ENCODE measurements around the gene CACNG5.

CACNG5 gene

DNA sequence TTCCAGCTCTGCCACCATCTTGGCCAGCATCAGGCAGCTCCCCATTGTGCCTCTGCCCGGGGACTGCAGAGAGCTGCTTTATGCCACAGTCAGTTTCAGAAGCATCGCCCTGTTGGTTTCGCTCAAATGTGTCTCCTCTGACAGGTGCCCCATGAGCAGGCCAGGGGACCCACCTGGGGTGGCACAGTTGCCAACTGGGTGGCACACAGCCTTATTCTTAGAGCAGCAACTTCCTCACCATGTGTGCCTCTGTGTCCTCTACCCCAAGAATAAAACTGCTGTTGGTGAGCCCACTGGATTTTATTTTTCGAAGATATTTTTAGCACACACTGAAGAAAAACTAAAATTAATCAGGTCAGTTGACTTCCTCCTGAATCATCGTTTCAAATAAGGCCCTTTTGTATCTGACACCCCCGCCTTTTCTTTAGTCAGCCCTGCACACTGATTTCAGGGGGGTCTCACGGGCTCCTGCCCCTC is 44.9 kb upstream of the CACNG5 start:
- TF ChIP-seq FOXP2 (optimal IDR thresholded peaks at IDR 0.05; ENCODE audit: borderline replicate concordance, extremely low read depth, extremely low read length, insufficient read depth), result no peak
- no peak for TF ChIP-seq TAF1 (IDR thresholded peaks at IDR 0.05; ENCODE audit: borderline replicate concordance, insufficient read depth, low read length)
- no peak for TF ChIP-seq POLR2AphosphoS5 (IDR thresholded peaks at IDR 0.05; ENCODE audit: low read depth, low read length)
- TF ChIP-seq, protein P1, sequence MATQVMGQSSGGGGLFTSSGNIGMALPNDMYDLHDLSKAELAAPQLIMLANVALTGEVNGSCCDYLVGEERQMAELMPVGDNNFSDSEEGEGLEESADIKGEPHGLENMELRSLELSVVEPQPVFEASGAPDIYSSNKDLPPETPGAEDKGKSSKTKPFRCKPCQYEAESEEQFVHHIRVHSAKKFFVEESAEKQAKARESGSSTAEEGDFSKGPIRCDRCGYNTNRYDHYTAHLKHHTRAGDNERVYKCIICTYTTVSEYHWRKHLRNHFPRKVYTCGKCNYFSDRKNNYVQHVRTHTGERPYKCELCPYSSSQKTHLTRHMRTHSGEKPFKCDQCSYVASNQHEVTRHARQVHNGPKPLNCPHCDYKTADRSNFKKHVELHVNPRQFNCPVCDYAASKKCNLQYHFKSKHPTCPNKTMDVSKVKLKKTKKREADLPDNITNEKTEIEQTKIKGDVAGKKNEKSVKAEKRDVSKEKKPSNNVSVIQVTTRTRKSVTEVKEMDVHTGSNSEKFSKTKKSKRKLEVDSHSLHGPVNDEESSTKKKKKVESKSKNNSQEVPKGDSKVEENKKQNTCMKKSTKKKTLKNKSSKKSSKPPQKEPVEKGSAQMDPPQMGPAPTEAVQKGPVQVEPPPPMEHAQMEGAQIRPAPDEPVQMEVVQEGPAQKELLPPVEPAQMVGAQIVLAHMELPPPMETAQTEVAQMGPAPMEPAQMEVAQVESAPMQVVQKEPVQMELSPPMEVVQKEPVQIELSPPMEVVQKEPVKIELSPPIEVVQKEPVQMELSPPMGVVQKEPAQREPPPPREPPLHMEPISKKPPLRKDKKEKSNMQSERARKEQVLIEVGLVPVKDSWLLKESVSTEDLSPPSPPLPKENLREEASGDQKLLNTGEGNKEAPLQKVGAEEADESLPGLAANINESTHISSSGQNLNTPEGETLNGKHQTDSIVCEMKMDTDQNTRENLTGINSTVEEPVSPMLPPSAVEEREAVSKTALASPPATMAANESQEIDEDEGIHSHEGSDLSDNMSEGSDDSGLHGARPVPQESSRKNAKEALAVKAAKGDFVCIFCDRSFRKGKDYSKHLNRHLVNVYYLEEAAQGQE (IDR thresholded peaks at IDR 0.05; ENCODE audit: insufficient read depth in 1 of 2, low read depth in 2 of 2, low read length in 2 of 2), result no peak
- TF ChIP-seq SIN3A (IDR thresholded peaks at IDR 0.05; ENCODE audit: borderline replicate concordance, insufficient read depth, low read length), result no peak

- TF ChIP-seq TAF1 (IDR thresholded peaks at IDR 0.05; ENCODE audit: borderline replicate concordance, insufficient read depth, low read length), result no peak
- TF ChIP-seq, protein P1 (IDR thresholded peaks at IDR 0.05; ENCODE audit: insufficient read depth in 1 of 2, low read depth in 2 of 2, low read length in 2 of 2), result no peak
- TF ChIP-seq POLR2AphosphoS5 (IDR thresholded peaks at IDR 0.05; ENCODE audit: low read depth, low read length), result no peak
Measured at GRCh38 chr17:66790501-66791061, 44.3 kb upstream of the CACNG5 start.

DNA sequence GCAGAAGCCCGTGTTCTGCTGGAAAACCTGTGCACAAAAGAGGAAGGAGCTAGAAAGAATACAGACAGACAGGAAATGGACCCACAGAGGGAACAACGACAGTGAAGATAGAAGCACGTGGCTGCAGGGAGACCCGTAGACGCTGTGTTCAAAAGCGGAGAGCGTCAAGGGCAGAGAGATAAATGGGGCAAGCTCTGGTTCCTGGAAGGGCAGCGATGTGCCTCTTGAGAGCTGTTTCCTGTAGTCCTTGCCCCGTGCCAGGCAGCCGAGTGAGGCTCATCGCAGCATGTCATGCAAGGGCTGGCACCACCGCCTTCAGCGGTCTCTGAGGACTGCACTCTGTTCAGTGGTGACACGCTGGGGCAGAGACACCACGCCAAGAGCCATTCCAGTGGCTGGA is 43.6 kb upstream of the CACNG5 start:
- no peak for TF ChIP-seq FOXP2 (optimal IDR thresholded peaks at IDR 0.05; ENCODE audit: borderline replicate concordance, extremely low read depth, extremely low read length, insufficient read depth)
- TF ChIP-seq SIN3A (IDR thresholded peaks at IDR 0.05; ENCODE audit: borderline replicate concordance, insufficient read depth, low read length), result no peak
- no peak for TF ChIP-seq POLR2AphosphoS5 (IDR thresholded peaks at IDR 0.05; ENCODE audit: low read depth, low read length)
- TF ChIP-seq, protein P1 (IDR thresholded peaks at IDR 0.05; ENCODE audit: insufficient read depth in 1 of 2, low read depth in 2 of 2, low read length in 2 of 2), result no peak
- TF ChIP-seq TAF1 (IDR thresholded peaks at IDR 0.05; ENCODE audit: borderline replicate concordance, insufficient read depth, low read length), result no peak

DNA sequence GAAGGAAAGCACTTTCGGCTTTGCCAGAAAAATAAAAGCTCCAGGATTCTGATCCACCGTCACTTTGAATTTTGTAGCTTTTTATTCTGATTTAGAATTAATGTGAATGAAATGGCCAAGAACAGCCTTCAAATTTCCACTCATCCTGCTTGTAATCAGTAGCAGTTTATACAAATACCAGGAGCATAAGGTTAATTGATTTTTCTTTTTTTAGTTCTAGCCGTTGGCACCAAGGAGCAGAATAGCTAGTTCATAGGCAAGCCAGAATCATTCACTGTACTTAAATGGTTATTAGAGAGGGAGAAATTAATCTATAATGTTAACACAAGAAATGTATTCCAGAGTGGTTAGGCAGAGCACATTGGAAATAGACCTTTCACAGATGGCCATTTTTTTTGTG is 41.1 kb upstream of the CACNG5 start:
- TF ChIP-seq SIN3A (IDR thresholded peaks at IDR 0.05; ENCODE audit: borderline replicate concordance, insufficient read depth, low read length) (no peak), TAF1 (IDR thresholded peaks at IDR 0.05; ENCODE audit: borderline replicate concordance, insufficient read depth, low read length) (no peak), POLR2AphosphoS5 (IDR thresholded peaks at IDR 0.05; ENCODE audit: low read depth, low read length) (no peak), FOXP2 (optimal IDR thresholded peaks at IDR 0.05; ENCODE audit: borderline replicate concordance, extremely low read depth, extremely low read length, insufficient read depth) (no peak)
- TF ChIP-seq, protein P1 (IDR thresholded peaks at IDR 0.05; ENCODE audit: insufficient read depth in 1 of 2, low read depth in 2 of 2, low read length in 2 of 2), result no peak

GRCh38 chr17:66795486-66795885 is 39.4 kb upstream of the CACNG5 start:
- TF ChIP-seq SIN3A (IDR thresholded peaks at IDR 0.05; ENCODE audit: borderline replicate concordance, insufficient read depth, low read length), result no peak
- TF ChIP-seq FOXP2 (optimal IDR thresholded peaks at IDR 0.05; ENCODE audit: borderline replicate concordance, extremely low read depth, extremely low read length, insufficient read depth), result no peak
- TF ChIP-seq TAF1 (IDR thresholded peaks at IDR 0.05; ENCODE audit: borderline replicate concordance, insufficient read depth, low read length), result no peak
- TF ChIP-seq, protein P1 (IDR thresholded peaks at IDR 0.05; ENCODE audit: insufficient read depth in 1 of 2, low read depth in 2 of 2, low read length in 2 of 2), result no peak
- no peak for TF ChIP-seq POLR2AphosphoS5 (IDR thresholded peaks at IDR 0.05; ENCODE audit: low read depth, low read length)
